ENCODE data around the gene CTRB1.
"Not testable (repeated sequence)": the region's sequence is repeated elsewhere in the genome, so short reads cannot be mapped to it uniquely, and the experiment has no call there.

CTRB1 gene

GRCh38 chr16:75236736-75237397, 18.1 kb downstream of the CTRB1 start:
- H3K36me3 Mint-ChIP-seq = no peaks in the 10 kb centered on the region
- H3K27me3 Mint-ChIP-seq = peaks cover 24% of the 10 kb centered on the region
- ATAC-seq (ENCODE audit: low read depth) = no peak
- H3K4me3 Mint-ChIP-seq = no peak overlapping the region
- DNase-seq (ENCODE audit: low spot score in 2 of 2) = no peak
- no peaks in the 10 kb centered on the region for H3K9me3 Mint-ChIP-seq
- H3K4me1 Mint-ChIP-seq = peaks cover 4% of the 10 kb centered on the region
- H3K27ac Mint-ChIP-seq = no peak overlapping the region

- H3K36me3 Mint-ChIP-seq = no peaks in the 10 kb centered on the region
- H3K27me3 Mint-ChIP-seq = peaks cover 27% of the 10 kb centered on the region
- H3K4me3 Mint-ChIP-seq = no peak overlapping the region
- ATAC-seq (ENCODE audit: low read depth) (no peak), DNase-seq (ENCODE audit: low spot score in 2 of 2) (no peak)
- peaks cover 4% of the 10 kb centered on the region for H3K4me1 Mint-ChIP-seq
- no peak overlapping the region for H3K27ac Mint-ChIP-seq
- H3K9me3 Mint-ChIP-seq = no peaks in the 10 kb centered on the region
Observed at GRCh38 chr16:75237398-75238131, 18.8 kb downstream of the CTRB1 start.

- H3K9me3 Mint-ChIP-seq = no peaks in the 10 kb centered on the region
- H3K4me3 Mint-ChIP-seq = no peak overlapping the region
- ATAC-seq (ENCODE audit: low read depth) (no peak), DNase-seq (ENCODE audit: low spot score in 2 of 2) (no peak)
- peaks cover 4% of the 10 kb centered on the region for H3K4me1 Mint-ChIP-seq
- H3K27me3 Mint-ChIP-seq = peaks cover 29% of the 10 kb centered on the region
- no peaks in the 10 kb centered on the region for H3K36me3 Mint-ChIP-seq
- H3K27ac Mint-ChIP-seq = no peak overlapping the region
Observed at GRCh38 chr16:75238132-75238852, 19.5 kb downstream of the CTRB1 start.

GRCh38 chr16:75238853-75239541, 20.2 kb downstream of the CTRB1 start:
- no peak for ATAC-seq (ENCODE audit: low read depth)
- H3K9me3 Mint-ChIP-seq = no peaks in the 10 kb centered on the region

GRCh38 chr16:75239542-75240122, 20.8 kb downstream of the CTRB1 start:
- peaks cover 7% of the 10 kb centered on the region for H3K4me1 Mint-ChIP-seq
- DNase-seq (ENCODE audit: low spot score in 2 of 2) (no peak), ATAC-seq (ENCODE audit: low read depth) (no peak)
- H3K9me3 Mint-ChIP-seq = no peaks in the 10 kb centered on the region
- no peaks in the 10 kb centered on the region for H3K36me3 Mint-ChIP-seq
- H3K4me3 Mint-ChIP-seq = no peak overlapping the region
- H3K27me3 Mint-ChIP-seq = peaks cover 31% of the 10 kb centered on the region
- no peak overlapping the region for H3K27ac Mint-ChIP-seq

More at GRCh38 chr16:75238853-75239541, 20.2 kb downstream of the CTRB1 start:
- no peak overlapping the region for H3K27ac Mint-ChIP-seq
- DNase-seq (ENCODE audit: low spot score in 2 of 2) = no peak
- H3K4me1 Mint-ChIP-seq = peaks cover 2% of the 10 kb centered on the region
- H3K4me3 Mint-ChIP-seq = no peak overlapping the region
- H3K27me3 Mint-ChIP-seq = peaks cover 29% of the 10 kb centered on the region
- H3K36me3 Mint-ChIP-seq = no peaks in the 10 kb centered on the region

GRCh38 chr16:75240633-75241032, 21.8 kb downstream of the CTRB1 start:
- not testable (repeated sequence) for H3K4me1 Mint-ChIP-seq; ATAC-seq (ENCODE audit: low read depth); H3K9me3 Mint-ChIP-seq; H3K4me3 Mint-ChIP-seq; DNase-seq (ENCODE audit: low spot score in 2 of 2); H3K36me3 Mint-ChIP-seq; H3K27ac Mint-ChIP-seq
- H3K27me3 Mint-ChIP-seq = peaks cover 33% of the 10 kb centered on the region

GRCh38 chr16:75241412-75241811, 22.6 kb downstream of the CTRB1 start:
- Mint-ChIP-seq H3K27me3 (peaks cover 32% of the 10 kb centered on the region), H3K36me3 (no peaks in the 10 kb centered on the region), H3K4me3 (no peak overlapping the region), H3K4me1 (peaks cover 10% of the 10 kb centered on the region), H3K9me3 (no peaks in the 10 kb centered on the region), H3K27ac (no peak overlapping the region)
- no peak for DNase-seq (ENCODE audit: low spot score in 2 of 2)
- no peak for ATAC-seq (ENCODE audit: low read depth)

- ATAC-seq (ENCODE audit: low read depth) (no peak), DNase-seq (ENCODE audit: low spot score in 2 of 2) (no peak)
- H3K4me3 Mint-ChIP-seq = no peak overlapping the region
- no peak overlapping the region for H3K27ac Mint-ChIP-seq
- H3K36me3 Mint-ChIP-seq = no peaks in the 10 kb centered on the region
- peaks cover 10% of the 10 kb centered on the region for H3K4me1 Mint-ChIP-seq
- no peaks in the 10 kb centered on the region for H3K9me3 Mint-ChIP-seq
- peaks cover 34% of the 10 kb centered on the region for H3K27me3 Mint-ChIP-seq
Observed at GRCh38 chr16:75241955-75242354, 23.2 kb downstream of the CTRB1 start.

GRCh38 chr16:75242436-75243078, 23.8 kb downstream of the CTRB1 start:
- not testable (repeated sequence) for ATAC-seq (ENCODE audit: low read depth); H3K27ac Mint-ChIP-seq; H3K4me3 Mint-ChIP-seq; H3K36me3 Mint-ChIP-seq; DNase-seq (ENCODE audit: low spot score in 2 of 2); H3K4me1 Mint-ChIP-seq; H3K9me3 Mint-ChIP-seq
- peaks cover 36% of the 10 kb centered on the region for H3K27me3 Mint-ChIP-seq

GRCh38 chr16:75243667-75244224, 25.0 kb downstream of the CTRB1 start:
- Mint-ChIP-seq H3K9me3 (no peaks in the 10 kb centered on the region), H3K27ac (no peak overlapping the region), H3K27me3 (peaks cover 42% of the 10 kb centered on the region), H3K4me3 (no peak overlapping the region), H3K36me3 (no peaks in the 10 kb centered on the region), H3K4me1 (peaks cover 12% of the 10 kb centered on the region)
- no peak for ATAC-seq (ENCODE audit: low read depth)
- no peak for DNase-seq (ENCODE audit: low spot score in 2 of 2)

- H3K4me1 Mint-ChIP-seq = peaks cover 12% of the 10 kb centered on the region
- no peaks in the 10 kb centered on the region for H3K36me3 Mint-ChIP-seq
- H3K27ac Mint-ChIP-seq = no peak overlapping the region
- H3K4me3 Mint-ChIP-seq = no peak overlapping the region
- no peak for ATAC-seq (ENCODE audit: low read depth)
- H3K27me3 Mint-ChIP-seq = peaks cover 42% of the 10 kb centered on the region
- no peak for DNase-seq (ENCODE audit: low spot score in 2 of 2)
- no peaks in the 10 kb centered on the region for H3K9me3 Mint-ChIP-seq
Observed at GRCh38 chr16:75244225-75244809, 25.5 kb downstream of the CTRB1 start.

GRCh38 chr16:75244844-75245758, 26.3 kb downstream of the CTRB1 start:
- peaks cover 41% of the 10 kb centered on the region for H3K27me3 Mint-ChIP-seq

More at GRCh38 chr16:75244844-75245758, 26.3 kb downstream of the CTRB1 start:
- H3K9me3 Mint-ChIP-seq = no peaks in the 10 kb centered on the region
- peak; percentile 46 for ATAC-seq (ENCODE audit: low read depth)
- peaks cover 12% of the 10 kb centered on the region for H3K4me1 Mint-ChIP-seq
- no peak for DNase-seq (ENCODE audit: low spot score in 2 of 2)
- H3K36me3 Mint-ChIP-seq = no peaks in the 10 kb centered on the region
- H3K4me3 Mint-ChIP-seq = no peak overlapping the region
- no peak overlapping the region for H3K27ac Mint-ChIP-seq

Measured in memory B cell (primary cell).